Measurements from ENCODE around the gene MAP3K4. TPM values are rescaled to one million over a fixed set of nuclear protein-coding genes. Genes with fewer than 3 reads are reported as not detected.
A peak's percentile ranks its signal among the peaks of the same experiment; 100 is the strongest.

Gene MAP3K4
- total RNA-seq, 1 donor, result 31.5 TPM

DNA sequence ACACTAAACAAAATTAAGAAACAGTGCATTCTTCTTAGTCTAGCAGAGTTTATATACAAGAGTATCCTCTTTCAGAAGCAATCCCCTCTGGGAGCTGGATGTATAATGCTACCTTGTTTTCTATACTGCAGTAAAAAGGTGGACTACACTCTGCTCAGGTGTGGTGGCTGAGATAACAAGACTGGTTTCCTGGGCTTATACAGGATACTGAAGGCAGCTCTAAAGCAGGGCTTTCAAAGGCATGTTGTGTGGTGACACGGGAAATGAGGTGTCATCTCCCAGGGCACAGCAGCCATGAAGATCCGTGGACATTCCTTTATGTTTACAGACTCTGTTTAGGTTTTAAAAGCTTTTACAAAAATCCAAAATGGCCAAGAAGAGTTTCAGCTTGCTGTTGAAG is 136.7 kb downstream of the MAP3K4 start:
- no peak overlapping the region for H3K4me3 ChIP-seq (ENCODE audit: low read depth, low read length)
- TF ChIP-seq, protein P1, sequence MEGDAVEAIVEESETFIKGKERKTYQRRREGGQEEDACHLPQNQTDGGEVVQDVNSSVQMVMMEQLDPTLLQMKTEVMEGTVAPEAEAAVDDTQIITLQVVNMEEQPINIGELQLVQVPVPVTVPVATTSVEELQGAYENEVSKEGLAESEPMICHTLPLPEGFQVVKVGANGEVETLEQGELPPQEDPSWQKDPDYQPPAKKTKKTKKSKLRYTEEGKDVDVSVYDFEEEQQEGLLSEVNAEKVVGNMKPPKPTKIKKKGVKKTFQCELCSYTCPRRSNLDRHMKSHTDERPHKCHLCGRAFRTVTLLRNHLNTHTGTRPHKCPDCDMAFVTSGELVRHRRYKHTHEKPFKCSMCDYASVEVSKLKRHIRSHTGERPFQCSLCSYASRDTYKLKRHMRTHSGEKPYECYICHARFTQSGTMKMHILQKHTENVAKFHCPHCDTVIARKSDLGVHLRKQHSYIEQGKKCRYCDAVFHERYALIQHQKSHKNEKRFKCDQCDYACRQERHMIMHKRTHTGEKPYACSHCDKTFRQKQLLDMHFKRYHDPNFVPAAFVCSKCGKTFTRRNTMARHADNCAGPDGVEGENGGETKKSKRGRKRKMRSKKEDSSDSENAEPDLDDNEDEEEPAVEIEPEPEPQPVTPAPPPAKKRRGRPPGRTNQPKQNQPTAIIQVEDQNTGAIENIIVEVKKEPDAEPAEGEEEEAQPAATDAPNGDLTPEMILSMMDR (IDR thresholded peaks at IDR 0.05; ENCODE audit: insufficient read depth, low read depth, low read length), result no peak
- no peak for DNase-seq (ENCODE audit: low read depth)

DNA sequence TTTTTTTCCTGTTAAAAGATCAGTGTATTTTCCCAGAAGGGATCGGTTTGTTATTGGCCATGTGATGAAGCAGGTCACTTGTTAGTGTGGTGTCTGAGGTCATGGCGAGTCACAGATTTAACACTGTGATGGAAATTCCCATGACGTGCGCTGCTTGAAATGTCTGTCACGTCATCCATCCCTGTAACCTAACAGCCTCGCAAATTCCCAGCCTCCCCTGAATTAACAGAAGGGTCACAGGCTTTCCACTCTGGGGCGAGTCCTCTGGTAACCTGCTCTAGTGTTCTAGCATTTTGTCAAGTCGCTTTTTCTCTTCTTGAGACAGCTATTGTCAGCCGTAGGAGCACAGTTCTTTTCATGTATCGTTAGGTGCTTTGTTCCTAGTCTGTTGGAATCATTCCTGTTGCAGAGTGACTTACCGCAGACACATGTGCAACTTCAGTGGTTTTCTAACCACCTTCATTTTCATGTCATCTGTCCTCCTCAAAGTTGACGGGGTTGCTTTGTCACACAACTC is 137.2 kb downstream of the MAP3K4 start:
- TF ChIP-seq, protein P1 (IDR thresholded peaks at IDR 0.05; ENCODE audit: insufficient read depth, low read depth, low read length), result no peak
- H3K4me3 ChIP-seq (ENCODE audit: low read depth, low read length), result no peak overlapping the region
- peak; percentile 49 for DNase-seq (ENCODE audit: low read depth)

DNA sequence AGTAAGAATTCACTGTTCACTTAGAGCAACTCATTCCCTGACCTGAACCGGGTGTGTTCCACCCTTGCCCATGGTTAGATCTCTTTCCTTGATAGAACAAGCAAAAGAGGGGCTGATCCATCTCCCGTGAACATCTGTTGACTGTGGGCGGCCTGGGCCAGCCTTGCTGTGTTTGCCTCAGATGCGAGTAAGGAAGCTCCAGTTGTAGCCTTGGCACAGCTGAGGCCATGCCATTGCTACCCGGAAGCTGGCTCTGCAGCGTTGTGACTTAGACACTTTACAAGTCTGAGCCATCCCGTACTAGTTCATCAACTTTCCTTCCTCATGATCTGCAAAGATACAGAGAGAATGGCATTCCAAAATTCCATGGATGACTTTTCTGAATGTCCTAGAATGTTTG is 139.0 kb downstream of the MAP3K4 start:
- no peak for DNase-seq (ENCODE audit: low read depth)
- TF ChIP-seq, protein P1 (IDR thresholded peaks at IDR 0.05; ENCODE audit: insufficient read depth, low read depth, low read length), result no peak
- H3K4me3 ChIP-seq (ENCODE audit: low read depth, low read length), result no peak overlapping the region

DNA sequence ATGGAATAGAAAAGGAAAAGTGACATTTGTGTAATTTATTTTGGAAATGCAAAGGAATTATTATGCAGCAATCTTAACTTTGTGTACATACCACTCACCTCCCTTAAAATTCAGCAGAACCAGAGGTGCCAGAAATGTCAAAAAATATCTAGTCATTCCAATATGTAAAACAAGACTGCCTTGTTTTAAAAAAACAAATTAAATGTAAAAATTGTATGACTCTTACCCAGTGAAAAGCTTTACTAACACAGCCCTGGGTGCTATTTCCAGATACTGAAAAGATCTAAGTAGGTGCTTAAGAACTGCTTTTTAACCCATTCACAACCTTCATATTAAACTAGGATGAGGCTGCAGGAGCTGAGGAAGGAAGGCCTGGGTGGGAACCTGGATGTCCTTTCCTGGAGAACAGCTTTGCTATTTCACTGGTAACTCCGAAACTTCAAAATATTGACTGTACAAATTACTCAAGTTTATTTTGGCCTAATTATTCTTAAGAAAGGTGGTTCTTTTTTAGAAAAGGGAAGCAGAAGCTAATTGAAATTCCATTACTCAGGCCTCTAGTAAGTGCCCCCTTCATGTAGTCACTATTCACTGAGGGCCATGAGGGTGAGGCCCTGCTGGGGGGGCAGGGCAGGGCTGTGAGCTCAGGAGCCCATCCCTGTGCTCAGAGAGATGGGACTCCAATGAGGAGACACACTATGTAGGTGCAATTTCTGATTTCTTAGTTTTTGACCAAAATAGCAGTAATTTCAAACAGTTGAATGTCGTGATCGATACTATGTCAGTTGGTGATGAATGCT is 139.6 kb downstream of the MAP3K4 start:
- H3K4me3 ChIP-seq (ENCODE audit: low read depth, low read length), result no peak overlapping the region
- TF ChIP-seq, protein P1 (IDR thresholded peaks at IDR 0.05; ENCODE audit: insufficient read depth, low read depth, low read length), result no peak
- no peak for DNase-seq (ENCODE audit: low read depth)

DNA sequence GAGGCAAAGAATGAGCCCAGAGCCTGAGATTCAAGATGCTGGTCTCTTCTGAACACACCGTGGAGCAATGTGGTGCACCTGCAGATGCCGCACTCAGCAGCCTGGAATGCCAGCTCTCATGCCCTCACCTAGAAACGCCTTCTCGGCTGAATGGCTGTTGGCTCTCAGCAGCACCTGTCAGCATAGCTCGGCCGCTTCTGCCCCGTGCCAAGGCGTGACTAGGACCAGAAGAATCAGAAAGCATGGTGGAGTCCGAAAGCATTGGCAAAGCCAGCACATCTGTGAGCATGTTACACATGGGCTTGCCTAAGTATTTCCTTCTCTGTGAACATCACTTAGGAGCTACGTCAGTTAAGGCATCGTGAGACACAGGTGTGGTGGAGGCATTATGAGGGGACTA is 140.8 kb downstream of the MAP3K4 start:
- H3K4me3 ChIP-seq (ENCODE audit: low read depth, low read length), result no peak overlapping the region
- TF ChIP-seq, protein P1 (IDR thresholded peaks at IDR 0.05; ENCODE audit: insufficient read depth, low read depth, low read length), result no peak
- no peak for DNase-seq (ENCODE audit: low read depth)

DNA sequence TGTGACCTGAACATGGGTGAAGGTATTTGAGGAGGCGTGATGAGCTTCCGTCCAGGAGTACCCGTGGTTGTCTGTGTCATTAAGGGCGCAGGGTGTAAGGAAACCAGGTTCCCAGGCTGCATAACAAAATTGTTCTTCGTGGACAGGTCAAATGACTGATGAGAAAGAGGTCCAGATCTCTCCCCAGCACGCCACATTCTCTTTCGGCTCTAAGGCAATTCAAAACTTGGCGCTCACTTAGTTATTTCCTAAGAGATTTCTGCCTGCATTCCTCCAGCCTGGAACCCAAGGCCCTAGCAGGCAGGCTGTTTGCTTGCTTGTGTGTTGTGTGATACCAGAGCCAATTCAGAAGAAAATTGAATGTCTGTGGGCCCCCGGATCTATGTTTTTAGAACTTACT is 142.4 kb downstream of the MAP3K4 start:
- no peak for DNase-seq (ENCODE audit: low read depth)
- H3K4me3 ChIP-seq (ENCODE audit: low read depth, low read length), result no peak overlapping the region
- TF ChIP-seq, protein P1 (IDR thresholded peaks at IDR 0.05; ENCODE audit: insufficient read depth, low read depth, low read length), result no peak

Data from fibroblast of villous mesenchyme (primary cell).